Measurements from ENCODE around the gene ZNF488. TPM values are rescaled to one million over a fixed set of nuclear protein-coding genes. Genes with fewer than 3 reads are reported as not detected.

Gene ZNF488
- total and polyA plus RNA-seq, 8 donors: 0.38 to 3.1 (median 2.0) TPM

DNA sequence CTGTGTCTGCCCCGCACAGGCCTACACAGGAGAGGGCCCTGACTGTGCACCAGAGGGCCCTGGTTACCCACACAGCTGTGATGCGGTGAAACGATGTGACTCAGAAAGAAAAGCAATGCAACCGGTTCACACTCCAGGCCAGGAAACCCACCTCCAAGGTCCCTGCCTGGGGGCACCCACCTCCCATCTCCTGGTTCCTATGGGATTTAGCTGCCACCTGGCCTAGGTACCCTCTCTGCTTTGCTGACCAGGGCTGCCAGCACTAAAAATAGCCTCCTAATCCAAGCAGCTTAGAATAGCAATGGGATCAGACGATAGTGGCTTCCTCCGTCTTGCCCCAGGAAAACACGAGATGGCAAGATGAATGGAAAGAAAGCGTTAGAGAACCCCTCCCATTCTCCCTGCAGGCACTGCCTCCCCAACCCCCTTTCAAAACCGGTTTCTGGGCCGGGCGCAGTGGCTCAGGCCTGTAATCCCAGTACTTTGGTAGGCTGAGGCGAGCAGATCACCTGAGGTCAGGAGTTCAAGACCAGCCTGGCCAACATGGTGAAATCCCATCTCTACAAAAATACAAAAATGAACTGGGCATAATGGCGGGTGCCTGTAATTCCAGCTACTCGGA, 23.6 kb downstream of the ZNF488 start:
- no peak for ATAC-seq
- TF ChIP-seq, protein P1, sequence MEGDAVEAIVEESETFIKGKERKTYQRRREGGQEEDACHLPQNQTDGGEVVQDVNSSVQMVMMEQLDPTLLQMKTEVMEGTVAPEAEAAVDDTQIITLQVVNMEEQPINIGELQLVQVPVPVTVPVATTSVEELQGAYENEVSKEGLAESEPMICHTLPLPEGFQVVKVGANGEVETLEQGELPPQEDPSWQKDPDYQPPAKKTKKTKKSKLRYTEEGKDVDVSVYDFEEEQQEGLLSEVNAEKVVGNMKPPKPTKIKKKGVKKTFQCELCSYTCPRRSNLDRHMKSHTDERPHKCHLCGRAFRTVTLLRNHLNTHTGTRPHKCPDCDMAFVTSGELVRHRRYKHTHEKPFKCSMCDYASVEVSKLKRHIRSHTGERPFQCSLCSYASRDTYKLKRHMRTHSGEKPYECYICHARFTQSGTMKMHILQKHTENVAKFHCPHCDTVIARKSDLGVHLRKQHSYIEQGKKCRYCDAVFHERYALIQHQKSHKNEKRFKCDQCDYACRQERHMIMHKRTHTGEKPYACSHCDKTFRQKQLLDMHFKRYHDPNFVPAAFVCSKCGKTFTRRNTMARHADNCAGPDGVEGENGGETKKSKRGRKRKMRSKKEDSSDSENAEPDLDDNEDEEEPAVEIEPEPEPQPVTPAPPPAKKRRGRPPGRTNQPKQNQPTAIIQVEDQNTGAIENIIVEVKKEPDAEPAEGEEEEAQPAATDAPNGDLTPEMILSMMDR (IDR thresholded peaks at IDR 0.05): no peak
- intact Hi-C loops (cut with DNase I): no loop called here

DNA sequence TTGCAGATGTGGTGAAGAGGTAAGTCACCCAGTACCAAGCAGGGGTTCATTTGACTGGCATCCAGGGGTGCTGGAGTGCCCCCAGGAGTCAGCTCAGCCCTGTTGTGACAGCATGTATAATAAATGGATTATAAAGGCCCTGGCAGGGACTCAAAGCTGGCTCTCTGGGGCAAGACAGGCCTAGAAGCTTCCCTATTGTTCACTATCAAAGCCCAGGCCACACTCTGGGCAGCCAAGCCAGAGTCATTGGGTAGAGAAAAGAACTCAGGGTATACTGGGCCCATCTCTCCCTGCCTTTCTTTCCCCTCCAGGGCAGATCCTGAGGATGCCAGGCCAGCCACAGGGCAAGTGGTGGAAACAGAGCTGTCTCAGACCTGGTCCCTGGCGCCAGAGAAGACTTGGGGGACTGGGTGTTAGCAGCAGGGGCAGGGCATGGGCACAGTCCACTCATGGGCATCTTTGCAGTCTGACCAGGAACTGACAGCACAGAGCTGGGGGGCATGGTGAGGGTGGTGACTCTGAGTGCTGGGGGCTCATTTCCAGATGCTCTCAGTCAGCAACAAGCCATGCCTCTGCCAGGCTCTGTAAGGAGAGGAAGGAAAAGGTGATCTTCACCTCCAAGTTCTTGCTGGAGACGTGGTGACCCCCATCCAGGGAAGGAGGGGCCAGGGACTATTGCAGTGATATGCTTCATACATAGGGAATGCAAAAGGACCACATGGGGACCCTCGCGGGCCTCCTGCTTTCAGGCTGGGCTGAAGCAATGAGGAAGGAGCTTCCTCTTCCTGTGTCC, 24.3 kb downstream of the ZNF488 start:
- Histone ChIP-seq H3K9me3 (no peaks in the 10 kb centered on the region), H3K27ac (no peak overlapping the region), H3K4me3 (no peak overlapping the region), H3K4me1 (no peaks in the 10 kb centered on the region), H3K27me3 (no peaks in the 10 kb centered on the region), H3K36me3 (no peaks in the 10 kb centered on the region)
- ATAC-seq: no peak
- intact Hi-C loops (cut with DNase I): no loop called here
- no peak for DNase-seq
- TF ChIP-seq, protein P1 (IDR thresholded peaks at IDR 0.05): no peak

More for the DNA sequence above, 23.6 kb downstream of the ZNF488 start:
- Histone ChIP-seq H3K27ac (no peak overlapping the region), H3K9me3 (no peaks in the 10 kb centered on the region), H3K4me3 (no peak overlapping the region), H3K4me1 (no peaks in the 10 kb centered on the region), H3K27me3 (no peaks in the 10 kb centered on the region), H3K36me3 (no peaks in the 10 kb centered on the region)
- DNase-seq: no peak

DNA sequence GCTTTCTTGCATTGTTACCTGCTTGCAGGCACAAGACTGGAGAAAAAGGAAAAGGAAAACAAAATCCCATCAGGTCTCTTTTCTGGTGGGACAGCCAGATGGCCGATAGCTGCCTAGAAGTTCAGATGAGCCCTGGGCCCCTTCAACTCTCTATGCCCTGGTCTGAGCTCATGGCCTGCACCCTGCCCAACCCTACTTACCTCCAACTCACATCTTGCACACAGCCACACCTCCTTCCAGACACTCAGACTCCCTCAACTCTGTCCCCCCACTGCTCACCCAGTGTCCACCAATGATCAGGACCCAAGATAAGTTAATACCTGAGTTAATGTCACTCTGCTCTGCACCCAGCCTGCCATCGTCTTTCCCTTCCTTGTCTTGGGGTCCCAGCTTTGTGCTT, 25.0 kb downstream of the ZNF488 start:
- H3K27ac ChIP-seq: no peak overlapping the region
- ATAC-seq: no peak
- TF ChIP-seq, protein P1 (IDR thresholded peaks at IDR 0.05): no peak

DNA sequence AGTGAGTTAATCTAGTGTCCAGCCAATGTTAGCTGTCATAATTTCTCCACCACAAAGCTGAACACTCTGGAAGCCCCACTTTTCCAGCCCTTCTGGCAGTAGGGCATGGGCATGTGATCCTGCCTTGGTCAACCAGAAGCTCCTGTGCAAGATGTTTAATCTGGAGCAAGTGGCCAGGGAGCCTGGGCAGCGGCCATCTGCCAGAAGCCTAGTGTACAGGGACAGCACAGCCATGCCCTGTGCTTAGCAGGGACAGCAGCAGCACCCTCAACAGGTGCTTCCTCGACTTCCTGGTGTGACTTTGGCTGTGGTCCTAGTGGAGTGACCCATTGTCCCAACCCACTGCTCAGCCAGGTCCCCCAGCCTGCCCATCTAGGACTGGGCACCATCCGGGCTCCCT, 25.6 kb downstream of the ZNF488 start:
- ATAC-seq (no peak), DNase-seq (no peak)
- Histone ChIP-seq H3K9me3 (no peaks in the 10 kb centered on the region), H3K36me3 (no peaks in the 10 kb centered on the region), H3K27ac (no peak overlapping the region), H3K27me3 (no peaks in the 10 kb centered on the region), H3K4me3 (no peak overlapping the region), H3K4me1 (no peaks in the 10 kb centered on the region)
- intact Hi-C loops (cut with DNase I): no loop called here
- TF ChIP-seq, protein P1 (IDR thresholded peaks at IDR 0.05): no peak

More for the DNA sequence above, 25.0 kb downstream of the ZNF488 start:
- H3K4me1 ChIP-seq: no peaks in the 10 kb centered on the region
- H3K36me3 ChIP-seq: no peaks in the 10 kb centered on the region
- no peaks in the 10 kb centered on the region for H3K9me3 ChIP-seq
- no peaks in the 10 kb centered on the region for H3K27me3 ChIP-seq
- intact Hi-C loops (cut with DNase I): no loop called here
- no peak for DNase-seq
- no peak overlapping the region for H3K4me3 ChIP-seq

DNA sequence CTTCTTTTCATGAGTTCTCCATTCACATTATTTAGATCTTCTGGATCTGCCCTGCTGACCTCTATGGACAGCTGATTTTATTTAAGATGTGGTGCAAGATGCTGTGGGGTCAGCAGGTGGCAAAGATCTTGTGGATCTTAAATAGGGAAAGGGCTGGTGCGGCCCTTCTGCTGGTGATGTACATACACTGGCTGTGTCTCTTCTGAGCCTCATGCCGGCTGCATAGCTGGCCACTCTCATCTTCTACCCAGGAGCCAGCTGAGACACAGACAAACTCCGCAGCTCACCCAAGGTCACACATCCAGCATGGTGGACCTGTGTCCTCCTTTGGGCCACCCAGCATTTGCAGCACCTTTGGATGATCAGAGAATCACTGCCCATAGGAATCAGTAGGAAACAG, 26.2 kb downstream of the ZNF488 start:
- no peak overlapping the region for H3K27ac ChIP-seq
- intact Hi-C loops (cut with DNase I): no loop called here
- ATAC-seq (no peak), DNase-seq (no peak)
- H3K27me3 ChIP-seq: no peaks in the 10 kb centered on the region
- H3K36me3 ChIP-seq: no peaks in the 10 kb centered on the region
- no peak overlapping the region for H3K4me3 ChIP-seq
- TF ChIP-seq, protein P1 (IDR thresholded peaks at IDR 0.05): no peak
- no peaks in the 10 kb centered on the region for H3K4me1 ChIP-seq
- H3K9me3 ChIP-seq: no peaks in the 10 kb centered on the region

Measured in left lung (tissue), 10 donors.